IMR-90 (cell line): ENCODE data around the gene PRAMEF17.
"Not testable (repeated sequence)": the region's sequence is repeated elsewhere in the genome, so short reads cannot be mapped to it uniquely, and the experiment has no call there.

Source experiments
- CEBPB ChIP-seq: IDR thresholded peaks from 2 replicates; pipeline ENCODE4 v1.6.1; 2012; ENCODE audit warnings: low read depth, low read length, improper control_type of control experiment
- FOS ChIP-seq: fragments of 150-350 bp; IDR thresholded peaks from 2 replicates; pipeline ENCODE4 v1.6.1; 2016; ENCODE audit warnings: low read depth, low read length
- MAZ ChIP-seq: IDR thresholded peaks from 2 replicates; pipeline ENCODE4 v1.6.1; 2012; ENCODE audit warnings: low read depth, mild to moderate bottlenecking, low read length, improper control_type of control experiment, moderate library complexity, borderline replicate concordance
- MXI1 ChIP-seq: IDR thresholded peaks from 2 replicates; pipeline ENCODE4 v1.6.1; 2012; ENCODE audit warnings: low read depth, mild to moderate bottlenecking, low read length, moderate library complexity, borderline replicate concordance
- NFE2L2 ChIP-seq: fragments of 150-350 bp; IDR thresholded peaks from 2 replicates; pipeline ENCODE4 v1.6.1; 2016; ENCODE audit warnings: low read depth, mild to moderate bottlenecking, low read length
- POLR2A ChIP-seq: IDR thresholded peaks from 2 replicates; pipeline ENCODE4 v1.6.1; 2012; ENCODE audit warnings: mild to moderate bottlenecking, low read depth, low read length
- RAD21 ChIP-seq: IDR thresholded peaks from 2 replicates; pipeline ENCODE4 v1.6.1; 2012; ENCODE audit warnings: low read length, improper control_type of control experiment
- RCOR1 ChIP-seq: IDR thresholded peaks from 2 replicates; pipeline ENCODE4 v1.6.1; 2012; ENCODE audit warnings: mild to moderate bottlenecking, low read length, improper control_type of control experiment; ENCODE audit not compliant: insufficient replicate concordance
- RFX5 ChIP-seq: IDR thresholded peaks from 2 replicates; pipeline ENCODE4 v1.8.0; 2012; ENCODE audit warnings: low read depth, mild to moderate bottlenecking, low read length, moderate library complexity
- SMC3 ChIP-seq: fragments of 150-350 bp; IDR thresholded peaks from 2 replicates; pipeline ENCODE4 v1.6.1; 2016; ENCODE audit warnings: low read depth, mild to moderate bottlenecking, antibody characterized with exemption, low read length, moderate library complexity
- TF ChIP-seq, protein P1 (sequence below): conservative IDR thresholded peaks from 2 replicates; pipeline ENCODE4 v1.5.1; 2012; ENCODE audit warnings: mild to moderate bottlenecking, low read depth, low read length, improper control_type of control experiment

DNA sequence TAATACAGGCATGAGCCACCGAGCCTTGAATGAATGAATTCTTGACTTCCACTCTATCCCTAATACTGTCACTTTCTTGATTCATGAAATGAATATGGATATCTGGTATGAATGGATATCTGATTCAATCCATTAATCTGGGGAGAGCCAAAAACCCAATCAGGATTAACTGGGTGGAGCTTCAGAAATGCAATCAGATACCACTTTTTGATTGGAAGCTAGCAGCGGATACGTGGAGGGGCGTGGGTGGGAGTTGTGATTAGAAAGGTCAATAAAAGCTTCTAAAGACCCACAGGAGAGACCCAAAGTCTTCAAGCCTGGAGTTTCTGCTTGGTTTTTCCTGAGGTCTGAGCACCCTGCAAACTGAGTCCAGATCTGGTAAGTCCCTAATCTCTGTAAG is 20.7 kb downstream of the PRAMEF17 start, which contains the start of gene PRAMEF20:
- TF ChIP-seq RFX5, POLR2A, CEBPB, FOS, RCOR1, MAZ, NFE2L2, MXI1, RAD21, SMC3: not testable (repeated sequence)
- TF ChIP-seq, protein P1, sequence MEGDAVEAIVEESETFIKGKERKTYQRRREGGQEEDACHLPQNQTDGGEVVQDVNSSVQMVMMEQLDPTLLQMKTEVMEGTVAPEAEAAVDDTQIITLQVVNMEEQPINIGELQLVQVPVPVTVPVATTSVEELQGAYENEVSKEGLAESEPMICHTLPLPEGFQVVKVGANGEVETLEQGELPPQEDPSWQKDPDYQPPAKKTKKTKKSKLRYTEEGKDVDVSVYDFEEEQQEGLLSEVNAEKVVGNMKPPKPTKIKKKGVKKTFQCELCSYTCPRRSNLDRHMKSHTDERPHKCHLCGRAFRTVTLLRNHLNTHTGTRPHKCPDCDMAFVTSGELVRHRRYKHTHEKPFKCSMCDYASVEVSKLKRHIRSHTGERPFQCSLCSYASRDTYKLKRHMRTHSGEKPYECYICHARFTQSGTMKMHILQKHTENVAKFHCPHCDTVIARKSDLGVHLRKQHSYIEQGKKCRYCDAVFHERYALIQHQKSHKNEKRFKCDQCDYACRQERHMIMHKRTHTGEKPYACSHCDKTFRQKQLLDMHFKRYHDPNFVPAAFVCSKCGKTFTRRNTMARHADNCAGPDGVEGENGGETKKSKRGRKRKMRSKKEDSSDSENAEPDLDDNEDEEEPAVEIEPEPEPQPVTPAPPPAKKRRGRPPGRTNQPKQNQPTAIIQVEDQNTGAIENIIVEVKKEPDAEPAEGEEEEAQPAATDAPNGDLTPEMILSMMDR: not testable (repeated sequence)
